ENCODE data around the gene PSMD6. TPM values are rescaled to one million over a fixed set of nuclear protein-coding genes. Genes with fewer than 3 reads are reported as not detected.

PSMD6 gene
- total and polyA plus RNA-seq, 9 donors = 30.8 to 68.6 (median 55.7) TPM

GRCh38 chr3:64059484-64060175 lies 36.3 kb upstream of the PSMD6 start:
- WGBS, 3 donors = 63 to 70% (median 65%) methylated on average over 3 of the region's 3 CpGs
- Histone ChIP-seq H3K36me3 (no peaks in the 10 kb centered on the region), H3K27ac (no peak overlapping the region), H3K9me3 (no peaks in the 10 kb centered on the region), H3K4me1 (ENCODE audit: insufficient read depth) (no peaks in the 10 kb centered on the region), H3K27me3 (no peaks in the 10 kb centered on the region), H3K4me3 (no peak overlapping the region)
- DNase-seq = no peak
- intact Hi-C loops (cut with DNase I) = no loop called here
- TF ChIP-seq POLR2A (IDR thresholded peaks at IDR 0.05) = no peak
- TF ChIP-seq EP300 (IDR thresholded peaks at IDR 0.05) = no peak
- no peak for TF ChIP-seq CTCF (IDR thresholded peaks at IDR 0.05)

- H3K9me3 ChIP-seq = no peaks in the 10 kb centered on the region
- TF ChIP-seq CTCF (IDR thresholded peaks at IDR 0.05) (no peak), POLR2A (IDR thresholded peaks at IDR 0.05) (no peak), EP300 (IDR thresholded peaks at IDR 0.05) (no peak)
- H3K27ac ChIP-seq = no peak overlapping the region
- no peak overlapping the region for H3K4me3 ChIP-seq
- intact Hi-C loops (cut with DNase I) = no loop called here
- H3K36me3 ChIP-seq = no peaks in the 10 kb centered on the region
- H3K4me1 ChIP-seq (ENCODE audit: insufficient read depth) = peaks cover 2% of the 10 kb centered on the region
- DNase-seq = no peak
- 65 to 74% (median 71%) methylated on average over 4 of the region's 4 CpGs for WGBS, 3 donors
- no peaks in the 10 kb centered on the region for H3K27me3 ChIP-seq
These were observed 35.3 kb upstream of the PSMD6 start for GRCh38 chr3:64058566-64058965.

- Histone ChIP-seq H3K9me3 (no peaks in the 10 kb centered on the region), H3K27ac (no peak overlapping the region), H3K27me3 (no peaks in the 10 kb centered on the region), H3K4me3 (no peak overlapping the region), H3K4me1 (ENCODE audit: insufficient read depth) (peaks cover 2% of the 10 kb centered on the region), H3K36me3 (no peaks in the 10 kb centered on the region)
- WGBS, 3 donors = 96 to 99% (median 97%) methylated on average over 4 of the region's 4 CpGs
- no peak for DNase-seq
- TF ChIP-seq POLR2A (IDR thresholded peaks at IDR 0.05) (no peak), CTCF (IDR thresholded peaks at IDR 0.05) (no peak), EP300 (IDR thresholded peaks at IDR 0.05) (no peak)
- intact Hi-C loops (cut with DNase I) = no loop called here
These were observed 33.9 kb upstream of the PSMD6 start for GRCh38 chr3:64057231-64057630.

GRCh38 chr3:64056606-64057180 lies 33.4 kb upstream of the PSMD6 start:
- no peaks in the 10 kb centered on the region for H3K27me3 ChIP-seq
- intact Hi-C loops (cut with DNase I) = no loop called here
- peaks cover 2% of the 10 kb centered on the region for H3K4me1 ChIP-seq (ENCODE audit: insufficient read depth)
- no peaks in the 10 kb centered on the region for H3K36me3 ChIP-seq
- no peak for DNase-seq
- H3K9me3 ChIP-seq = no peaks in the 10 kb centered on the region
- H3K4me3 ChIP-seq = no peak overlapping the region
- H3K27ac ChIP-seq = no peak overlapping the region
- TF ChIP-seq EP300 (IDR thresholded peaks at IDR 0.05) (no peak), CTCF (IDR thresholded peaks at IDR 0.05) (no peak), POLR2A (IDR thresholded peaks at IDR 0.05) (no peak)
- 47 to 56% (median 51%) methylated on average over 3 of the region's 3 CpGs for WGBS, 3 donors

Measured in ovary (tissue), 9 donors.